Small intestine (tissue), 7 donors: Measurements from ENCODE around the gene HMG20A. TPM values are rescaled to one million over a fixed set of nuclear protein-coding genes. Genes with fewer than 3 reads are reported as not detected.

Experiments
- DNase-seq, 2 donors: peaks; one replicate each; pipeline versions ENCODE4 v3.0.0 to v3.0.0-alpha.2; 2013
- FAIRE-seq: peaks from 2 replicates; lab custom pipeline; 2012; peaks lifted over from hg19 to GRCh38; lab: Jason Lieb, UNC
- H3K27ac ChIP-seq, 3 donors: one replicate each; pipeline ENCODE4 v1.5.1; 2013; ENCODE audit warnings: low read length in 2 of 3, mild to moderate bottlenecking in 2 of 3, control low read depth in 1 of 3, inconsistent platforms in 1 of 3, low read depth in 1 of 3, moderate library complexity in 1 of 3
- H3K27me3 ChIP-seq, 3 donors: one replicate each; pipeline ENCODE4 v1.6.1; 2013; ENCODE audit warnings: low read length in 3 of 3, inconsistent platforms in 1 of 3; ENCODE audit not compliant: control insufficient read depth in 3 of 3, insufficient read depth in 3 of 3
- H3K36me3 ChIP-seq, 3 donors: one replicate each; pipeline ENCODE4 v1.6.1; 2013; ENCODE audit warnings: low read length in 3 of 3, inconsistent platforms in 1 of 3, low read depth in 1 of 3, mild to moderate bottlenecking in 1 of 3, moderate library complexity in 1 of 3; ENCODE audit not compliant: control insufficient read depth in 3 of 3, insufficient read depth in 2 of 3
- H3K4me1 ChIP-seq, 3 donors: one replicate each; pipeline ENCODE4 v1.6.1; 2013; ENCODE audit warnings: low read length in 2 of 3, inconsistent platforms in 1 of 3, low read depth in 1 of 3, mild to moderate bottlenecking in 1 of 3, moderate library complexity in 1 of 3; ENCODE audit not compliant: control insufficient read depth in 3 of 3, insufficient read depth in 2 of 3
- H3K4me3 ChIP-seq, 3 donors: one replicate each; pipeline ENCODE4 v1.5.1; 2013; ENCODE audit warnings: low read length in 3 of 3, control low read depth in 1 of 3, inconsistent platforms in 1 of 3, low read depth in 1 of 3, mild to moderate bottlenecking in 1 of 3, moderate library complexity in 1 of 3
- H3K9me3 ChIP-seq, 2 donors: one replicate each; pipeline ENCODE4 v1.6.1; 2013; ENCODE audit warnings: low read depth in 1 of 2, low read length in 1 of 2; ENCODE audit not compliant: control insufficient read depth in 2 of 2, insufficient read depth in 1 of 2
- WGBS, 3 donors: extraction: QIAGEN DNeasy Blood & Tissue Kit; methylation state at CpG; one replicate each; pipeline ENCODE4 v1.1.7; 2013; 5-methylcytosine and 5-hydroxymethylcytosine counted together
- polyA plus RNA-seq, 4 donors: library from polyadenylated mRNA; stranded (reverse) in 3 of 4; unstranded in 1 of 4; fragments of 200-250 nt in 3 of 4; fragments of 120-200 nt in 1 of 4; gene quantifications; one replicate each; pipeline versions ENCODE4 v1.2.1 to v1.2.3, GENCODE V29; 2013
- donor health status: healthy with polysubstance abuse.
- donor health status: control.
- donor health status: control.
- donor health status: Bipolar disorder and iron deficiency.
- donor health status: healthy.

Gene HMG20A
- polyA plus RNA-seq, 4 donors = 6.5 to 37.4 (median 10.5) TPM

DNA sequence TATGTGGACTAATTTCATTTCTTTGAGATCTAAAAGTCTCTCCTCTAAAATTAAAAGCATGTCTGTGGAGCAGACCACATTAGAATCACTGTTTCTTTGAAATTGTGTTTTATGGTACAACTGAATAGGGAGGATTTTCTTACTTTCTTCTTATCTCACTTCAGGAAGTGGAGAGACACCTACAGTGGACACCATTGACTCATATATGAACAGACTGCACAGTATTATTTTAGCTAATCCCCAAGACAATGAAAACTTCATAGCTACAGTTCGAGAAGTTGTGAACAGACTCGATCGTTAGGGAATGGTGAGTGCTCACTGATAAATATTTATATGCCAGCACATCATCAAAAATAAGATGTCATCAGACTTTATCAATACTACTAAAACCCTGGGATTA is 58.3 kb downstream of the HMG20A start:
- H3K4me3 ChIP-seq = no peak overlapping the region
- no peaks in the 10 kb centered on the region for H3K4me1 ChIP-seq
- H3K27me3 ChIP-seq = no peaks in the 10 kb centered on the region
- no peak for FAIRE-seq
- DNase-seq = no peak
- no peaks in the 10 kb centered on the region for H3K9me3 ChIP-seq
- WGBS, 3 donors = 90 to 91% (median 90%) methylated on average over 3 of the region's 3 CpGs
- no peak overlapping the region for H3K27ac ChIP-seq
- H3K36me3 ChIP-seq = peaks cover 16 to 19% (median 16%) of the 10 kb centered on the region in 3 donors

DNA sequence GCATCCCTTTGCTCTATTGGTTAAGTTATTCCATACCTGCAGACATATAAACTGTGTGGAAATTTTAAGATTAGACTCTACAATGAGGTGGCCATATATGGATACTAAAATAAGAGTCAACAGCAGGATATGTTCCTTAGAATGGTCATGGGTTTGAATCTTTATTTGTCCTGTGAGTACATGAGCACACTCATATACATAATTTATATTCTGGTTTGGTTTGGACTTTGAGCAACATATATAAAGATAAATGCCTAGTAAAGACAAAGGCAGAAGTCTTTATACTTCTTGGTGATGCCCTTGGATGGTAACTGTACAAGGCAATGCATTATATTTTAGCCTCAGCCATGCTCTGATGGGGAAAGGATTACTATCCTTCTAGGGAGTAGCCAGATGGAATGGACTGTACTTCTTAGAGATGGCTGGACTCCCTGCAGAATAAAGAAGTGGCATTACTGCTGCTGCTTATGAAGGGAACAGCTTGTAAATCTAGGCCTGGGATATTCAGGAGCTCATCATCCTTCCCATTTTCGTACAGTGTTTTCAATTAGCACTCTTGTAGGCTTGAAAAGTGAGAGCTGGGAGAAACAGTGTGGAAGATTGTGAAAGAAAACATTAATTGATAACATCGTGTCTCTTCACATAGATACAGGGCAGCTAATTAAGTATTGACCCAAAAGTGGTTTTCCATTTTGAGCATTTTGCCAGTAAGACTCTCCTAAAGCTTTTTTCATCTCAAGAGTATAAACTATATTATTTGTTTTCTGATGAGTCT is 60.4 kb downstream of the HMG20A start:
- H3K9me3 ChIP-seq = no peaks in the 10 kb centered on the region
- H3K27me3 ChIP-seq = no peaks in the 10 kb centered on the region
- no peak for DNase-seq
- no peak overlapping the region for H3K27ac ChIP-seq
- no peak overlapping the region for H3K4me3 ChIP-seq
- H3K4me1 ChIP-seq = no peaks in the 10 kb centered on the region
- H3K36me3 ChIP-seq = peaks cover 17 to 22% (median 17%) of the 10 kb centered on the region in 3 donors
- WGBS, 3 donors = 73 to 92% (median 90%) methylated on average over 2 of the region's 2 CpGs
- no peak for FAIRE-seq

GRCh38 chr15:77481670-77482069 is 61.0 kb downstream of the HMG20A start:
- FAIRE-seq (no peak), DNase-seq (no peak)
- H3K4me1 ChIP-seq = no peaks in the 10 kb centered on the region
- no peaks in the 10 kb centered on the region for H3K27me3 ChIP-seq
- H3K4me3 ChIP-seq = no peak overlapping the region
- WGBS, 3 donors = 56 to 73% (median 65%) methylated on average over 1 of the region's 1 CpG
- no peak overlapping the region for H3K27ac ChIP-seq
- peaks cover 17 to 24% (median 17%) of the 10 kb centered on the region in 3 donors for H3K36me3 ChIP-seq
- no peaks in the 10 kb centered on the region for H3K9me3 ChIP-seq

DNA sequence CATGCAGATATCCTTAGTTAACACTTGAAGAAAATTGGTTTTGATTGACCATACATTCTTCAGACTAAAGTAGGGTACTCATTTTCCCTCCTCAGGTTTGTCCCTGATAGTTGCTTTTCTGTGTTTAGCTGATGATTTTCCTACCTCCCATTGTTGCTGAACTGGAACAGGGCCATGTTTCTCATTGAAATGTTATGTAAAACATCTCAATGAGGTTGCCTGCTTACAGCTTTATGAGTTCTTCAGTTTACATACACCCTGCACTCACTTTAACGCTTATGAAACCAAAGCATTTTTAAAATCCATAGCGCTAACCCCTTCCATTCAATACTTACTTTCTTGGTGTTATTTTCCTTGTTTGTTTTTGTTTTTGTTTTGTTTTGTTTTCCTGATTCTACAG is 61.9 kb downstream of the HMG20A start:
- no peaks in the 10 kb centered on the region for H3K9me3 ChIP-seq
- no peaks in the 10 kb centered on the region for H3K4me1 ChIP-seq
- no peaks in the 10 kb centered on the region for H3K27me3 ChIP-seq
- H3K27ac ChIP-seq = no peak overlapping the region
- WGBS, 3 donors = 68 to 88% (median 85%) methylated on average over 2 of the region's 2 CpGs
- no peak for FAIRE-seq
- no peak overlapping the region for H3K4me3 ChIP-seq
- no peak for DNase-seq
- peaks cover 15 to 24% (median 17%) of the 10 kb centered on the region in 3 donors for H3K36me3 ChIP-seq

GRCh38 chr15:77483425-77484140 is 62.9 kb downstream of the HMG20A start:
- Histone ChIP-seq H3K9me3 (no peaks in the 10 kb centered on the region), H3K4me3 (no peak overlapping the region), H3K36me3 (peaks cover 11 to 20% (median 17%) of the 10 kb centered on the region in 3 donors), H3K27ac (no peak overlapping the region), H3K4me1 (no peaks in the 10 kb centered on the region), H3K27me3 (no peaks in the 10 kb centered on the region)
- FAIRE-seq (no peak), DNase-seq (no peak)
- 53 to 56% (median 53%) methylated on average over 1 of the region's 1 CpG for WGBS, 3 donors

- Histone ChIP-seq H3K9me3 (no peaks in the 10 kb centered on the region), H3K27ac (no peak overlapping the region), H3K4me3 (no peak overlapping the region), H3K4me1 (no peaks in the 10 kb centered on the region), H3K27me3 (no peaks in the 10 kb centered on the region), H3K36me3 (peaks cover 6 to 19% (median 12%) of the 10 kb centered on the region in 3 donors)
- no peak for DNase-seq
- no peak for FAIRE-seq
Measured at GRCh38 chr15:77484994-77485393, 64.3 kb downstream of the HMG20A start.

- H3K27ac ChIP-seq = peak overlapping the region in 1 of 3 donors; percentile 32
Measured at GRCh38 chr15:77486542-77487468, 66.1 kb downstream of the HMG20A start.

DNA sequence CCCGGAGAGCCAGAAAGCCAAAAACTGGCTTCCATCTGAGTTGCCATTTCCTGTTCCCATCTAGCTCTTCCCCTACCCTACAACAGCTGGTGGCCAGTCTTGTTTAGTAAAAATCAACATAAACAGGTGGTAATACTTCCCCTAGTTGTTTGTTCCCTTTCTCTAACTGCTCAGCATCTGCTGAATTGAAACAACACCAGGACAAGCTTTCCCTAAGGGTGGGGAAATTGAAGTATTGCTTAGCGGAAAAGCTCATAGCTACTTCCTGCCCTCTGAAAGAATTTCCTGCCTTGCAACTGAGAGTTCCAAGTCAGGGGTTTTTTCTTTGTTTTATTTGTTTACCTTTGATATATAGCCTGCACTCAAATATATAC is 66.8 kb downstream of the HMG20A start:
- DNase-seq (no peak), FAIRE-seq (no peak)
- H3K27ac ChIP-seq = peak overlapping the region in 1 of 3 donors; percentile 32
- no peak overlapping the region for H3K4me3 ChIP-seq
- H3K4me1 ChIP-seq = no peaks in the 10 kb centered on the region
- WGBS, 3 donors = 63 to 95% (median 76%) methylated on average over 2 of the region's 2 CpGs
- H3K9me3 ChIP-seq = no peaks in the 10 kb centered on the region
- H3K36me3 ChIP-seq = peaks cover 5 to 15% (median 7%) of the 10 kb centered on the region in 3 donors
- H3K27me3 ChIP-seq = no peaks in the 10 kb centered on the region

More at GRCh38 chr15:77486542-77487468, 66.1 kb downstream of the HMG20A start:
- no peaks in the 10 kb centered on the region for H3K9me3 ChIP-seq
- DNase-seq = no peak
- no peak for FAIRE-seq
- H3K36me3 ChIP-seq = peaks cover 5 to 15% (median 7%) of the 10 kb centered on the region in 3 donors
- no peaks in the 10 kb centered on the region for H3K27me3 ChIP-seq
- H3K4me1 ChIP-seq = no peaks in the 10 kb centered on the region
- 75 to 94% (median 77%) methylated on average over 7 of the region's 7 CpGs for WGBS, 3 donors
- H3K4me3 ChIP-seq = no peak overlapping the region
